Testis (tissue), 3 donors: ENCODE data around the gene PPM1F. TPM values are rescaled to one million over a fixed set of nuclear protein-coding genes. Genes with fewer than 3 reads are reported as not detected.

Experiments
- DNase-seq: peaks from one replicate; pipeline ENCODE4 v3.0.0-alpha.2; 2019
- H3K27ac ChIP-seq, 2 donors: fragments of 200-600 bp; sonication (generic); one replicate each; pipeline ENCODE4 v1.5.1; 2019
- H3K27me3 ChIP-seq: fragments of 200-600 bp; sonication (generic); one replicate; pipeline ENCODE4 v1.5.1; 2019
- H3K36me3 ChIP-seq: fragments of 200-600 bp; sonication (generic); one replicate; pipeline ENCODE4 v1.5.1; 2017; ENCODE audit warnings: low read depth; ENCODE audit errors: missing control alignments
- H3K4me1 ChIP-seq: fragments of 200-600 bp; sonication (generic); one replicate; pipeline ENCODE4 v1.5.1; 2019
- H3K4me3 ChIP-seq, 2 donors: fragments of 200-600 bp; sonication (generic); one replicate each; pipeline ENCODE4 v1.5.1; 2017 to 2019
- H3K9me3 ChIP-seq: fragments of 200-600 bp; sonication (generic); one replicate; pipeline ENCODE4 v1.5.1; 2017
- CTCF ChIP-seq, 3 experiments: fragments of 450-650 bp in 2 of 3; fragments of 200-600 bp in 1 of 3; sonication (generic) in 1 of 3; IDR thresholded peaks; one replicate each; pipeline ENCODE4 v1.5.1; 2016 to 2019; ENCODE audit warnings: antibody characterized with exemption in 3 of 3, mild to moderate bottlenecking in 2 of 3, moderate library complexity in 1 of 3
- POLR2A ChIP-seq: fragments of 450-650 bp; IDR thresholded peaks from one replicate; pipeline ENCODE4 v1.6.1; 2017; ENCODE audit warnings: antibody characterized with exemption, mild to moderate bottlenecking, moderate library complexity
- WGBS, 2 donors: methylation state at CpG; one replicate each; pipeline ENCODE4 v1.1.5; 2018; 5-methylcytosine and 5-hydroxymethylcytosine counted together
- intact Hi-C: fragments of 100-400 bp; cut with DNase I; formaldehyde crosslinking; loops from one replicate; pipeline ENCODE4 v1.15.1; 2023; ENCODE audit warnings: low total_unique reads
- polyA plus RNA-seq: library from polyadenylated mRNA; stranded (reverse); fragments of 350-450 nt; fragmentation: Illumina TruSeq; extraction: RNeasy Lipid Tissue Mini Kit (QIAGEN cat#74804); gene quantifications from one replicate; pipeline ENCODE4 v1.2.3, GENCODE V29; 2014; ENCODE audit warnings: low read depth, low replicate concordance; ENCODE audit not compliant: insufficient read depth
- total RNA-seq, 2 donors: library from RNA; depleted of rRNA; stranded (reverse); fragments of >200 nt; gene quantifications; one replicate each; pipeline ENCODE4 v1.2.3, GENCODE V29; 2016

PPM1F gene
- total and polyA plus RNA-seq, 3 donors from 2014 or later, result 17.4 to 22.7 (median 22.4) TPM

- no peak for DNase-seq
- no peaks in the 10 kb centered on the region for H3K27me3 ChIP-seq
- peaks cover 5% of the 10 kb centered on the region for H3K4me1 ChIP-seq
- H3K4me3 ChIP-seq, result no peak overlapping the region
- no peak for TF ChIP-seq CTCF (IDR thresholded peaks at IDR 0.05)
- TF ChIP-seq POLR2A, result no peak
- 80 to 89% methylated on average over 1 to 6 of the region's 6 CpGs for WGBS, 2 donors
- no peak overlapping the region for H3K27ac ChIP-seq
- H3K9me3 ChIP-seq, result no peaks in the 10 kb centered on the region
- intact Hi-C loops, result no loop called here
- no peaks in the 10 kb centered on the region for H3K36me3 ChIP-seq
These were observed 23.4 kb downstream of the PPM1F start for GRCh38 chr22:21929253-21929652.

GRCh38 chr22:21928048-21928447 is 24.6 kb downstream of the PPM1F start:
- no peaks in the 10 kb centered on the region for H3K36me3 ChIP-seq
- no peaks in the 10 kb centered on the region for H3K9me3 ChIP-seq
- intact Hi-C loops, result no loop called here
- DNase-seq, result peak; percentile 44
- H3K4me3 ChIP-seq, result no peak overlapping the region
- no peak for TF ChIP-seq CTCF (IDR thresholded peaks at IDR 0.05)
- no peak for TF ChIP-seq POLR2A
- no peaks in the 10 kb centered on the region for H3K27me3 ChIP-seq
- H3K27ac ChIP-seq, result no peak overlapping the region
- WGBS, 2 donors, result 76 to 88% methylated on average over 10 to 12 of the region's 12 CpGs
- peaks cover 5% of the 10 kb centered on the region for H3K4me1 ChIP-seq

- intact Hi-C loops, result no loop called here
- TF ChIP-seq CTCF (IDR thresholded peaks at IDR 0.05) (no peak), POLR2A (no peak)
- no peak overlapping the region for H3K27ac ChIP-seq
- no peak for DNase-seq
- H3K4me1 ChIP-seq, result peaks cover 5% of the 10 kb centered on the region
- no peaks in the 10 kb centered on the region for H3K36me3 ChIP-seq
- no peaks in the 10 kb centered on the region for H3K27me3 ChIP-seq
- H3K4me3 ChIP-seq, result no peak overlapping the region
- 84 to 88% methylated on average over 15 to 16 of the region's 16 CpGs for WGBS, 2 donors
- no peaks in the 10 kb centered on the region for H3K9me3 ChIP-seq
These were observed 25.3 kb downstream of the PPM1F start for GRCh38 chr22:21927174-21927823.

GRCh38 chr22:21926728-21927127 is 25.9 kb downstream of the PPM1F start:
- TF ChIP-seq POLR2A, result no peak
- TF ChIP-seq CTCF (IDR thresholded peaks at IDR 0.05), result no peak
- H3K36me3 ChIP-seq, result no peaks in the 10 kb centered on the region

GRCh38 chr22:21923163-21923561 is 29.5 kb downstream of the PPM1F start:
- intact Hi-C loops, result no loop called here
- H3K27me3 ChIP-seq, result no peaks in the 10 kb centered on the region

More at GRCh38 chr22:21926728-21927127, 25.9 kb downstream of the PPM1F start:
- WGBS, 2 donors, result 66% methylated on average over 4 of the region's 4 CpGs; no CpG with 5 or more reads in 1 of the 2 donors
- H3K4me3 ChIP-seq, result no peak overlapping the region
- intact Hi-C loops, result no loop called here
- no peak overlapping the region for H3K27ac ChIP-seq
- no peak for DNase-seq
- no peaks in the 10 kb centered on the region for H3K9me3 ChIP-seq
- peaks cover 5% of the 10 kb centered on the region for H3K4me1 ChIP-seq
- no peaks in the 10 kb centered on the region for H3K27me3 ChIP-seq

More at GRCh38 chr22:21923163-21923561, 29.5 kb downstream of the PPM1F start:
- H3K36me3 ChIP-seq, result no peaks in the 10 kb centered on the region
- DNase-seq, result no peak
- H3K4me1 ChIP-seq, result peaks cover 3% of the 10 kb centered on the region
- TF ChIP-seq POLR2A (no peak), CTCF (IDR thresholded peaks at IDR 0.05) (no peak)
- no peak overlapping the region for H3K27ac ChIP-seq
- no peaks in the 10 kb centered on the region for H3K9me3 ChIP-seq
- H3K4me3 ChIP-seq, result no peak overlapping the region
- WGBS, 2 donors, result 95% methylated on average over 3 of the region's 21 CpGs; no CpG with 5 or more reads in 1 of the 2 donors
